Uterus (tissue), 4 donors: ENCODE measurements around the gene ZSCAN22. TPM values are rescaled to one million over a fixed set of nuclear protein-coding genes. Genes with fewer than 3 reads are reported as not detected.
"Not testable (repeated sequence)": the region's sequence is repeated elsewhere in the genome, so short reads cannot be mapped to it uniquely, and the experiment has no call there.

Experiments used
- DNase-seq, 2 donors: peaks; one replicate each; pipeline ENCODE4 v3.0.0-alpha.2; 2019 to 2020
- H3K27ac ChIP-seq, 2 donors: fragments of 200-600 bp; sonication (generic); 1 replicate in 1 of 2; 2 replicates in 1 of 2; pipeline ENCODE4 v1.5.1; 2016 to 2018
- H3K27me3 ChIP-seq, 2 donors: fragments of 200-600 bp; sonication (generic); one replicate each; pipeline ENCODE4 v1.5.1; 2018 to 2019; ENCODE audit warnings: control low read depth in 1 of 2
- H3K36me3 ChIP-seq, 2 donors: fragments of 200-600 bp; sonication (generic); one replicate each; pipeline ENCODE4 v1.5.1; 2019; ENCODE audit warnings: control low read depth in 1 of 2
- H3K4me1 ChIP-seq, 2 donors: fragments of 200-600 bp; sonication (generic); one replicate each; pipeline ENCODE4 v1.5.1; 2018 to 2019; ENCODE audit warnings: control low read depth in 1 of 2
- H3K4me3 ChIP-seq, 2 donors: fragments of 200-600 bp; sonication (generic); 1 replicate in 1 of 2; 2 replicates in 1 of 2; pipeline ENCODE4 v1.5.1; 2018 to 2019; ENCODE audit warnings: mild to moderate bottlenecking in 1 of 2
- H3K9me3 ChIP-seq, 2 donors: fragments of 200-600 bp; sonication (generic); one replicate each; pipeline ENCODE4 v1.5.1; 2019; ENCODE audit warnings: control low read depth in 1 of 2
- POLR2A ChIP-seq, 2 donors: fragments of 450-650 bp; IDR thresholded peaks; one replicate each; pipeline ENCODE4 v1.6.1; 2016; ENCODE audit warnings: antibody characterized with exemption in 2 of 2, mild to moderate bottlenecking in 1 of 2, moderate library complexity in 1 of 2
- intact Hi-C: fragments of 100-400 bp; cut with DNase I; formaldehyde crosslinking; loops from one replicate; pipeline ENCODE4 v1.15.1; 2023; ENCODE audit warnings: low total_unique reads
- total RNA-seq, 4 donors: library from RNA; depleted of rRNA in 3 of 4; stranded (reverse); fragments of >200 nt in 3 of 4; gene quantifications; one replicate each; pipeline versions ENCODE4 v1.1.0 to v1.2.4, GENCODE V29; 2014 to 2023
- TF ChIP-seq, protein P1 (sequence below), 4 experiments: fragments of 200-600 bp in 2 of 4; fragments of 450-650 bp in 2 of 4; sonication (generic) in 2 of 4; IDR thresholded peaks; one replicate each; pipeline ENCODE4 v1.5.1; 2016 to 2019; ENCODE audit warnings: antibody characterized with exemption in 4 of 4, mild to moderate bottlenecking in 2 of 4, moderate library complexity in 1 of 4
- donor health status: DM: yes; HTN: yes; CAD: no.

The ZSCAN22 gene
- total RNA-seq, 4 donors from 2014 or later, result 3.9 to 5.1 (median 4.6) TPM

DNA sequence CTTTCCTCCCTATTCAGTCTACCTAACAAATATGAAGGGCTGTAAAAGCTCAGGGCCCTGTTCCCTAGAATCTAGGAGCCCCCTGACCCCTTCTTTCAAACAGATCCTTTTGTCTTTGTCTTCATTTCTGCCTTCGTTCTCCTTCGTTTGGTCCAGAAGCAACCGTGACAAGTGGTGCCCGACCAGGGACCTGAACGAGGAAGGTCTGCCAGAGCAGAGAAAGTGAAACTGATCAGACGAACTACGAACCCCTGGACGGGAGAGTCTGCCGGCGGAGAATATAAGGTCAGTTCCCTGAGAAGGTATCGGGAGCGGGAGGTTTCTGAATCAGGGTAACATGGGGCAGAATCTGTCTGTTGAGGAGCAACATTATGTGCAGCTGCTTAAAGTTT lies 20.9 kb upstream of the ZSCAN22 start:
- Histone ChIP-seq H3K36me3 (no peaks in the 10 kb centered on the region), H3K27me3 (no peaks in the 10 kb centered on the region), H3K27ac (peak overlapping the region; percentile 74 to 88), H3K9me3 (no peaks in the 10 kb centered on the region), H3K4me1 (no peaks in the 10 kb centered on the region), H3K4me3 (peak overlapping the region; percentile 88 to 92)
- intact Hi-C loops, result no loop called here
- TF ChIP-seq, protein P1, sequence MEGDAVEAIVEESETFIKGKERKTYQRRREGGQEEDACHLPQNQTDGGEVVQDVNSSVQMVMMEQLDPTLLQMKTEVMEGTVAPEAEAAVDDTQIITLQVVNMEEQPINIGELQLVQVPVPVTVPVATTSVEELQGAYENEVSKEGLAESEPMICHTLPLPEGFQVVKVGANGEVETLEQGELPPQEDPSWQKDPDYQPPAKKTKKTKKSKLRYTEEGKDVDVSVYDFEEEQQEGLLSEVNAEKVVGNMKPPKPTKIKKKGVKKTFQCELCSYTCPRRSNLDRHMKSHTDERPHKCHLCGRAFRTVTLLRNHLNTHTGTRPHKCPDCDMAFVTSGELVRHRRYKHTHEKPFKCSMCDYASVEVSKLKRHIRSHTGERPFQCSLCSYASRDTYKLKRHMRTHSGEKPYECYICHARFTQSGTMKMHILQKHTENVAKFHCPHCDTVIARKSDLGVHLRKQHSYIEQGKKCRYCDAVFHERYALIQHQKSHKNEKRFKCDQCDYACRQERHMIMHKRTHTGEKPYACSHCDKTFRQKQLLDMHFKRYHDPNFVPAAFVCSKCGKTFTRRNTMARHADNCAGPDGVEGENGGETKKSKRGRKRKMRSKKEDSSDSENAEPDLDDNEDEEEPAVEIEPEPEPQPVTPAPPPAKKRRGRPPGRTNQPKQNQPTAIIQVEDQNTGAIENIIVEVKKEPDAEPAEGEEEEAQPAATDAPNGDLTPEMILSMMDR (IDR thresholded peaks at IDR 0.05), result no peak
- no peak for TF ChIP-seq POLR2A (IDR thresholded peaks at IDR 0.05)
- no peak for DNase-seq

- Histone ChIP-seq H3K4me3 (no peak overlapping the region), H3K36me3 (no peaks in the 10 kb centered on the region), H3K27me3 (no peaks in the 10 kb centered on the region), H3K9me3 (no peaks in the 10 kb centered on the region), H3K4me1 (no peaks in the 10 kb centered on the region), H3K27ac (no peak overlapping the region)
- no peak for DNase-seq
- TF ChIP-seq POLR2A (IDR thresholded peaks at IDR 0.05), result no peak
- intact Hi-C loops, result no loop called here
Measured at GRCh38 chr19:58307736-58308135, 19.1 kb upstream of the ZSCAN22 start.

DNA sequence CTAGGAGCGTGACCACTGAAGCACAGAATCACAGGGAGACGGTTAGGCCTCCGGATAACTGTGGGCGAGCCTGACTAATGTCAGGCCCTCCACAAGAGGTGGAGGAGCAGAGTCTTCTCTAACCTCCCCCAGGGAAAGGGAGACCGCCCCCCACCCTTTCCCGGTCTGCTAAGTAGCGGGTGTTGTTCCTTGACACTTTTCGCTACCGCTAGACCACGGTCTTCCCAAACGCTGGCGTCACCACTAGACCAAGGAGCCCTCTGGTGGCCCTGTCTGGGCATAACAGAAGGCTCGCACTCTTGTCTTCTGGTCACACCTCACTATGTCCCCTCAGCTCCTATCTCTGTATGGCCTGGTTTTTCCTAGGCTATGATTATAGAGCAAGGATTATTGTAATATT lies 16.1 kb upstream of the ZSCAN22 start:
- DNase-seq, result peak in 1 of 2 donors; percentile 35
- H3K36me3 ChIP-seq, H3K27ac ChIP-seq, H3K27me3 ChIP-seq, H3K9me3 ChIP-seq, H3K4me3 ChIP-seq, H3K4me1 ChIP-seq, intact Hi-C loops: not testable (repeated sequence)
- TF ChIP-seq, protein P1 (IDR thresholded peaks at IDR 0.05), result peak; percentile 18 to 38 (median 30)

DNA sequence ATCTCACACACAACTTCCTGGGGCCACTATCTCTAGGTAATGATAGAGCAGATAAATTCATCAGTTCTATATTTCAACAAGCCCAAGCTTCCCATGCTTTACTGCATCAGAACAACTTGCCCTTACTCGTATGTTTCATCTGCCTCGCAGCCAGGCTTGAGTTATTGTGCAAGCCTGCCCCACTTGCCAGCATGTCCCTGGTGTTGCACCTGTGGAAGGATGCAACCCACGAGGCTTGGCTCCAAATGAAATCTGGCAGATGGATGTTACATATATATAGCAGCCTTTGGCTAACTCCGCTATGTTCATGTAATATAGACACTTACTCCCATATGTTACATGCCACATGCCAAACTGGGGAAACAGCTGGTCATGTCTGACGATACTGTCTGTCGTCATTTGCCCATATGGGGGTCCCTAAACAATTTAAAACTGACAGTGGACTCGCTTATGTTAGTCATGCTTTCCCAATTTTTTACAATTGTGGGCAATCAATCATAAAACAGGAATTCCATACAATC lies 15.4 kb upstream of the ZSCAN22 start:
- Histone ChIP-seq H3K36me3 (no peaks in the 10 kb centered on the region), H3K27ac (no peak overlapping the region), H3K4me3 (no peak overlapping the region), H3K27me3 (no peaks in the 10 kb centered on the region), H3K9me3 (no peaks in the 10 kb centered on the region), H3K4me1 (no peaks in the 10 kb centered on the region)
- DNase-seq, result no peak
- TF ChIP-seq, protein P1 (IDR thresholded peaks at IDR 0.05), result no peak
- TF ChIP-seq POLR2A (IDR thresholded peaks at IDR 0.05), result no peak
- intact Hi-C loops, result no loop called here

- H3K9me3 ChIP-seq, result no peaks in the 10 kb centered on the region
- H3K4me1 ChIP-seq, result no peaks in the 10 kb centered on the region
- intact Hi-C loops, result no loop called here
- no peak for TF ChIP-seq POLR2A (IDR thresholded peaks at IDR 0.05)
- TF ChIP-seq, protein P1 (IDR thresholded peaks at IDR 0.05), result no peak
- no peak overlapping the region for H3K4me3 ChIP-seq
- no peaks in the 10 kb centered on the region for H3K36me3 ChIP-seq
- no peak for DNase-seq
- no peaks in the 10 kb centered on the region for H3K27me3 ChIP-seq
- no peak overlapping the region for H3K27ac ChIP-seq
Measured at GRCh38 chr19:58315580-58315979, 11.2 kb upstream of the ZSCAN22 start.
